Astrocyte of the spinal cord (primary cell): ENCODE results near the gene P4HB.

Experiments
- DNase-seq: peaks from one replicate; pipeline ENCODE4 v3.0.0; 2011; ENCODE audit warnings: low read depth, low spot score
- H3K4me3 ChIP-seq: 2 replicates; pipeline ENCODE4 v1.5.1; 2011; ENCODE audit warnings: low read depth, mild to moderate bottlenecking, low read length, moderate library complexity
- CTCF ChIP-seq: IDR thresholded peaks from 2 replicates; pipeline ENCODE4 v1.5.1; 2012; ENCODE audit warnings: low read depth, mild to moderate bottlenecking, low read length, inconsistent platforms
- in situ Hi-C: cut with HindIII; loops from 2 replicates; pipeline ENCODE4 v1.10.0; 2017; ENCODE audit warnings: low sequenced_read_pairs

Gene P4HB

GRCh38 chr17:81821603-81822311, 38.6 kb downstream of the P4HB start:
- H3K4me3 ChIP-seq: no peak overlapping the region
- DNase-seq: peak; percentile 34
- peak; percentile 39 for TF ChIP-seq CTCF
- in situ Hi-C loops: no loop called here

GRCh38 chr17:81821147-81821546, 39.2 kb downstream of the P4HB start:
- no peak overlapping the region for H3K4me3 ChIP-seq
- no peak for DNase-seq
- in situ Hi-C loops: no loop called here
- TF ChIP-seq CTCF: no peak

GRCh38 chr17:81819708-81820107, 40.6 kb downstream of the P4HB start:
- no peak for TF ChIP-seq CTCF
- in situ Hi-C loops: no loop called here

GRCh38 chr17:81817758-81818147, 42.6 kb downstream of the P4HB start:
- no peak for DNase-seq
- in situ Hi-C loops: no loop called here
- no peak overlapping the region for H3K4me3 ChIP-seq
- no peak for TF ChIP-seq CTCF

More at GRCh38 chr17:81819708-81820107, 40.6 kb downstream of the P4HB start:
- no peak overlapping the region for H3K4me3 ChIP-seq
- no peak for DNase-seq

GRCh38 chr17:81815646-81815986, 44.7 kb downstream of the P4HB start:
- no peak for TF ChIP-seq CTCF
- in situ Hi-C loops: no loop called here

GRCh38 chr17:81814748-81815645, 45.3 kb downstream of the P4HB start:
- no peak overlapping the region for H3K4me3 ChIP-seq
- TF ChIP-seq CTCF: no peak
- in situ Hi-C loops: no loop called here
- no peak for DNase-seq

More at GRCh38 chr17:81815646-81815986, 44.7 kb downstream of the P4HB start:
- DNase-seq: no peak
- H3K4me3 ChIP-seq: no peak overlapping the region
